GM12874 (cell line): ENCODE data around the gene TAF3.

Source experiments
- CTCF ChIP-seq: IDR thresholded peaks from 2 replicates; pipeline ENCODE4 v1.5.1; 2011; ENCODE audit warnings: low read depth, mild to moderate bottlenecking, control low read depth, low read length, moderate library complexity; ENCODE audit not compliant: insufficient read depth

Gene TAF3

GRCh38 chr10:8049865-8050555, 231.7 kb downstream of the TAF3 start:
- TF ChIP-seq CTCF, result no peak

- no peak for TF ChIP-seq CTCF
Measured at GRCh38 chr10:8050556-8051108, 232.3 kb downstream of the TAF3 start.

DNA sequence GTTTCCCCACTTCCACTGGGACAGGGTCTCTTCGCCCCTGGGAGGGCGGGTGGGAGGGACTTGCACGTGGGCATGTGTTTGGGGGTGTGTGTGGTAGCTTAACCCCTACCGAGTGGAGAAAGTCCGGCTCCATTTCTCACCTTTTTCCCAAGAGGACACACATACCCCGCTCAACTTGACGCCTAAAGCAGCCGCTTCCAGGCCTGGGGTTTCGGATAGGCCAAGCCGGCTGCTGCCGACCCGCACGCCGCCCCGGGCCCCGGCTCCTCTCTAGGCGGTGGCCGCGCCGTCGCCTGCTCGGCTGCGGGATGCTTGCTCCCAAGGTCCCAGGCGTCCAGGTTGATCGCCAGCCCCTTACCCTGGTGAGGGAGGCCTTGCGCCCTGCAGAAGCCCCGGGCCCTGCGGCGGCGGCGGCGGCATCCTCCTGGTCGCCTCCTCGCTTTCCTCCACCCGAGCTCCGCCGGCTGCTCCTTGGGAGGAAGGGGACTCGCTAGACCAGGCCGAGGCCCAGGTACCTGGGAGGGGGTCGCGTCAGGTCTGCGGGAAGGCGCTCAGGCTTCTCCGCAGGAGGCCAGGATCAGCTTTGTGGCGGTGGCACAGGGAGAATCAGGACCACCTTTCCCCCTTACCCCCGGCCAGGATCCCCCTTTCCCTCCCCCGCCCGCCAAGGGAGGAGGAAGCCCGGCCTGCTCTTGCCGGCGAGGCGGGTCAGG, 233.0 kb downstream of the TAF3 start:
- TF ChIP-seq CTCF, result no peak

DNA sequence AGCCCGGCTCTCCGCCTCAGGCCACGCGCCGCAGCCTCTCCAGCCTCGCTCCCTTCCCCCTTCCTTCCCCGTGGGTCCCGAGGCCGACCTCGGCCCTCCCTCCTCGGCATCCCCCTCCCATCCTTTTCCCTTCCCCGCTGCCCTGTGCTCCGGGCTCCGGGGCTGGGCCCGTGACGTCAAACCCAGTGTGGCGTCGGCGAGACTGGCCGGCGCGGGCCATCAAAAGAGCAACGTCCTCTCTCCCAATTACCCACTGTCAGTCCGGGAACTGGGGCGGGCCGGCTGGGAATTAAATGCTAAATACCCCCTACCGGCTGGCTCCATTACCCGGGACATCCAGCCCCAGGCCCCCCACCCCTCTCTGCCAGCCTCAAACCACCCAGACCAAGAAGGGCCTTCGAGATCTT, 233.5 kb downstream of the TAF3 start:
- TF ChIP-seq CTCF, result no peak

- TF ChIP-seq CTCF, result no peak
Measured at GRCh38 chr10:8052341-8052955, 234.1 kb downstream of the TAF3 start.

DNA sequence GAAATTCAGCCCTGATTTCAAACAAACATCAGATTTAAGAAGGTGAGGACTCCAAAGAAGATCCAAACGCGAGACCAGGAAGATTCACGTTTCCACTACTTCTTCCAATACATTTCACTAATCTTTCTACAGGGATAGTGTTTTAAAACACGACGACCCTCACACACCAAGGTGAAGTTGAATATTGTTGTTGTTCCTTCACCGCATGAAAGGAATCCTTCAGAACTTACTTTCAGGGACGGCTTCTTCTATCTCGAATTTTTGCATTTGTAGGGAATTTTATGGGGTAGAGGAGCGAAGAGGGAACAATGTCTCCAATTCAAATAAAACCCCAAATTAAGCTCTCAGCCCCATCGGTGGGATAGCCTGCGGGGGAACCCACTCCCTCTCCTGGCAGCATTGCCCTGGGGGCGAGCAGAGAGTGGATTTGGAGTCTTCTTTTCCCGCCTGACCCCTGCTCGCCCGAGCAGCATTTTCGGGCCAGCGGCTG, 234.7 kb downstream of the TAF3 start:
- no peak for TF ChIP-seq CTCF
